ENCODE data around the gene KLK3.

Gene KLK3

GRCh38 chr19:50832666-50833065 lies 22.0 kb upstream of the KLK3 start:
- DNase-seq, result no peak

DNA sequence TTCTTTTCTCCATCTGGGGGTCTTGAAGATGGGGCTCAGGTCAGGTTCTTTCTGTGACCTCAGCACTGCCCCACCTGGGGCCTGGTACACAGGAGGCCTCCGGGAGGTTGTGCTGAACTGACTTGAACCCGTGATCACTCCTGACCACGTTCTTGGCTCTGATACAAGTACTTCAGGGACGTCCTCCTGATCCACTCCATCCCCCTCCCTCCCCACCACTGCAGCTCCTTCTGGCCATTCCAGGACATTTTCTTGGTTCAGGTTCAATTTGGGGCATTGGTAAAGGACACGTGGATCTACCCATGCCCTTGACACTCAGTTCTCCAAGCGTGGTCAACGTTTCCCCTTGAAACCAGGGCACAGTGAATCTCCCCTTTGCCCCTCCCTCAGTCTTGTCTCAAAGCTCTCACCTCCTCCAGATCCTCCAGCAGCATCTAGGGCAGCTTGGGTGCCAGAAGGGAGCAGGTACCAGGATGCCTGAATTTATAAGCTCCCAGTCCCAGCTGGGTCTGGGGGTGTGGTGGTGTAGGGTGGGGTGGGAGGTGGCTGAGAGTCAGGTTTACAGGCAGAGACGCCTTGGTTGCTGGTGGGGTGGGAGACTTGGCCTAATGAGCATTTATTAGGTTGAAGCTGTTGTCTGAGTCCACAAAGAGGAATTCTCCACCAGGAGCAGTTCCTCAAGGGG lies 21.5 kb upstream of the KLK3 start, which contains the start of gene KLK15:
KLK15 (minus strand) TSS at position 458 of the 685 bp plus-strand sequence. CDS start 2,082 bp downstream, outside the sequence.
- no peak for DNase-seq

- DNase-seq, result no peak
Measured at GRCh38 chr19:50833802-50834167, 20.9 kb upstream of the KLK3 start.

DNA sequence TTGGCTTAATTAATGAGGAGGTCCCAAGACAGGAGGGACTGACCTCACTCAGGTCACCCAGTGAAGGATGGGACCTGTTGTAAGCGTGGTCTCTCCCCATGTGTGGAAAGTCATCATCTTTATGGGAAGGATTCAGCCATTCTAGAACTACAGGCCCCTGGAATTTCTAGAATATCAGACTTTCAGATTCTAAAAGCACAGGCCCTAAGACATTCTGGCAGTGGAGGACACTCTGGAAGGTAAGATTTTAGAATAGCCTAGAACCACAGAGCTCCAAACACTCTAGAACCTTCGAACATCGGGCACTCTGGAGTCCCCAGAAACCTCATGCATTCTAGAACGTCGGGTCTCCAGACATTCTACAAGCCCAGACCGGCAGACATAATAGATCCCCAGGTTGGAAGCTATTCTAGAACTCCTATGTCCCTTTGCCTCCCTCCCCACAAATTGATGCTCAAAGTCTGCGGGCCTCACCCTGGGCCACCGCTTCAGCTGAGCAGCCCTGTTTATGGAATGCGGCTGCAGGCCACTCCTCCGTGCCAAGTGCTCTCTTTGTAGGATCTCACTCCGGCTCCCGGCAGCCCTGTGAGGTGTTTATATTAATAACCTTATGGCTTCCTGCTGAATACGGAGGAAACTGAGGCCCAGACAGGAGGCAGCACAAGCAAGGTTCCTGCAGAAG lies 19.5 kb upstream of the KLK3 start:
- no peak for DNase-seq

- DNase-seq, result no peak
Measured at GRCh38 chr19:50835785-50836542, 18.8 kb upstream of the KLK3 start.

GRCh38 chr19:50836543-50837195 lies 18.0 kb upstream of the KLK3 start:
- DNase-seq, result no peak

DNA sequence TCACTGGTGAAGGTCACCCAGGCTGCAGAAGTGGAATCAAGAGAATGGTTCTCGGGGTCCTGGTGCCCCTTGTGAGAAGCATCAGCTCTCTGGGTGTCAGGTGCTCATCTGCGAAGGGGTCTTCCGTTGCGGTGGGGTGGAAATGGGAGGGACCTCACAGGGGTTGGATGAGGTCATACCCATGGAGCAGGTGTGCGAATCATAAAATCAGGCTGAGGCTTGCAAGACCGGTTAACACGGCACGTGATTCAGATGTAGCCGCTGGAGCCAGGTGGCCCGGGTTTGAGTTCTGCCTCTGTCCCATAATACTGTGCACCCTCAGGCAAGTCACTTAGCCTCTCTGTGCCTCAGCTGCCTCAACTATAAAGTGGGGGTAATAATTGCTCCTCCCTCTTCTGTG lies 17.4 kb upstream of the KLK3 start:
- DNase-seq, result no peak

DNA sequence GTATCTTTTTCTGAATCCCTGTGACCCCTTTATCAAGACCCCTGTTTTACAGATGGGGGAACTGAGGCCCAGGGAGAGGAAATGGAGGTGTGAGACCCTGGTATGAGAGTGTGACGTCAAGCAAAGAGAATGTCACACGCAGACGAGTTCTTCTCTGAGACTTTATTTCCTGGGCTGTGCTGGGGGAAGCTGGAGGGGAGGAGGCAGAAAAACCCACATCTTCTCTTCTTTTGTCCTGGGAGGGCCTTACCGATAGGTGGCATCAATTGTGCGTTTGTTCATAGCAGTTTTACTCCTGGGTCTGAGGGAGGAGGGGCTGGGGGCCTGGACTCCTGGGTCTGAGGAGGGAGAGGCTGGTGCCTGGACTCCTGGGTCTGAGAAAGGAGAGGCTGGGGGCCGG lies 16.5 kb upstream of the KLK3 start:
- no peak for DNase-seq

GRCh38 chr19:50839712-50840655 lies 14.7 kb upstream of the KLK3 start:
- DNase-seq, result no peak

DNA sequence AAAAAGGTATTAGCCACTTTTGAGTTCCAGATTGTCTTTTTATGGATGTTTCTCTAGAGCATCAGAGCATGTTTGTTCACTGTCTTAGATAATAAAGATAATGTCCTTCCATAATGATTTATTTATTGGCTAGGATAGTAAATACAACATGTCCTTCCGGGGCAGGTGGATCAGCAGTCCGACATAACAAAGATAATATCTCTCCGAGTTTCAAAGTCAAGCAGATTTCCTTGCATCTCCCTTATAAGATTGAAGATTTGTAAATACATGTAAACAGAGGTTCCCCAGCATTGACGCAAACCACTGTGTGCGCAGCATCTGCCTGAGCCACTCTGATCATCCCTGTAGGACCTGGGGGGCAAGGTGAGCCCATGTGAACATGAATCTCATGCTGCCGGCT lies 12.6 kb upstream of the KLK3 start:
- DNase-seq, result no peak

DNA sequence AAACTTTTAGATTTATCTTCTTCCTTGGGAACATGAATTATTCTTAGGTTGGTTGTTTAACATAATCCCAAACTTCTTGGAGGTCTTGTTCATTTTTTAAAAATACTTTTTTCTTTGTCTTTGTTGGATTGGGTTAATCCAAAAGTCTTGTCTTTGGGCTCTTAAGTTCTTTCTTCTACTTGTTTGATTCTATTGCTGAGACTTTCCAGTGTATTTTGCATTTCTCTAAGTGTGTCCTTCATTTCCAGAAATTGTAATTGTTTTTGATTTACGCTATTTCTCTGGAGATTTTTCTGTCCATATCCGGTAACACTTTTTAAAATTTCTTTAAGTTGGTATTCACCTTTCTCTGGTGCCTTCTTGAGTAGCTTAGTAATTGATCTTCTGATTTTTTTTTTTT lies 11.5 kb upstream of the KLK3 start:
- no peak for DNase-seq

GRCh38 chr19:50843701-50844221 lies 11.0 kb upstream of the KLK3 start:
- DNase-seq, result no peak

GRCh38 chr19:50844296-50844935 lies 10.3 kb upstream of the KLK3 start:
- DNase-seq, result no peak

GRCh38 chr19:50850738-50851137 lies 4.0 kb upstream of the KLK3 start:
- DNase-seq, result no peak

DNA sequence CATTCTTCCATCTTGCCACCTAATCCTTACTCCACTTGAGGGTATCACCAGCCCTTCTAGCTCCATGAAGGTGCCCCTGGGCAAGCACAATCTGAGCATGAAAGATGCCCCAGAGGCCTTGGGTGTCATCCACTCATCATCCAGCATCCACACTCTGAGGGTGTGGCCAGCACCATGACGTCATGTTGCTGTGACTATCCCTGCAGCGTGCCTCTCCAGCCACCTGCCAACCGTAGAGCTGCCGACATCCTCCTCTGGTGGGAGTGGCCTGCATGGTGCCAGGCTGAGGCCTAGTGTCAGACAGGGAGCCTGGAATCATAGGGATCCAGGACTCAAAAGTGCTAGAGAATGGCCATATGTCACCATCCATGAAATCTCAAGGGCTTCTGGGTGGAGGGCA lies 3.1 kb upstream of the KLK3 start:
- no peak for DNase-seq

DNA sequence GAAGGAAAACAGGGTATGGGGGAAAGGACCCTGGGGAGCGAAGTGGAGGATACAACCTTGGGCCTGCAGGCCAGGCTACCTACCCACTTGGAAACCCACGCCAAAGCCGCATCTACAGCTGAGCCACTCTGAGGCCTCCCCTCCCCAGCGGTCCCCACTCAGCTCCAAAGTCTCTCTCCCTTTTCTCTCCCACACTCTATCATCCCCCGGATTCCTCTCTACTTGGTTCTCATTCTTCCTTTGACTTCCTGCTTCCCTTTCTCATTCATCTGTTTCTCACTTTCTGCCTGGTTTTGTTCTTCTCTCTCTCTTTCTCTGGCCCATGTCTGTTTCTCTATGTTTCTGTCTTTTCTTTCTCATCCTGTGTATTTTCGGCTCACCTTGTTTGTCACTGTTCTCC lies 2.7 kb downstream of the KLK3 start:
- DNase-seq, result no peak

- DNase-seq, result no peak
Measured at GRCh38 chr19:50858886-50859285, 4.2 kb downstream of the KLK3 start.

- no peak for DNase-seq
Measured at GRCh38 chr19:50859849-50860248, 5.1 kb downstream of the KLK3 start.

DNA sequence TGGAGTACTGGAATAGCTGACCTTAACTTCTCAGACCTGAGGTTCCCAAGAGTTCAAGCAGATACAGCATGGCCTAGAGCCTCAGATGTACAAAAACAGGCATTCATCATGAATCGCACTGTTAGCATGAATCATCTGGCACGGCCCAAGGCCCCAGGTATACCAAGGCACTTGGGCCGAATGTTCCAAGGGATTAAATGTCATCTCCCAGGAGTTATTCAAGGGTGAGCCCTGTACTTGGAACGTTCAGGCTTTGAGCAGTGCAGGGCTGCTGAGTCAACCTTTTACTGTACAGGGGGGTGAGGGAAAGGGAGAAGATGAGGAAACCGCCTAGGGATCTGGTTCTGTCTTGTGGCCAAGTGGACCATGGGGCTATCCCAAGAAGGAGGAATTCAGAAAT lies 6.3 kb downstream of the KLK3 start:
- DNase-seq, result no peak

DNA sequence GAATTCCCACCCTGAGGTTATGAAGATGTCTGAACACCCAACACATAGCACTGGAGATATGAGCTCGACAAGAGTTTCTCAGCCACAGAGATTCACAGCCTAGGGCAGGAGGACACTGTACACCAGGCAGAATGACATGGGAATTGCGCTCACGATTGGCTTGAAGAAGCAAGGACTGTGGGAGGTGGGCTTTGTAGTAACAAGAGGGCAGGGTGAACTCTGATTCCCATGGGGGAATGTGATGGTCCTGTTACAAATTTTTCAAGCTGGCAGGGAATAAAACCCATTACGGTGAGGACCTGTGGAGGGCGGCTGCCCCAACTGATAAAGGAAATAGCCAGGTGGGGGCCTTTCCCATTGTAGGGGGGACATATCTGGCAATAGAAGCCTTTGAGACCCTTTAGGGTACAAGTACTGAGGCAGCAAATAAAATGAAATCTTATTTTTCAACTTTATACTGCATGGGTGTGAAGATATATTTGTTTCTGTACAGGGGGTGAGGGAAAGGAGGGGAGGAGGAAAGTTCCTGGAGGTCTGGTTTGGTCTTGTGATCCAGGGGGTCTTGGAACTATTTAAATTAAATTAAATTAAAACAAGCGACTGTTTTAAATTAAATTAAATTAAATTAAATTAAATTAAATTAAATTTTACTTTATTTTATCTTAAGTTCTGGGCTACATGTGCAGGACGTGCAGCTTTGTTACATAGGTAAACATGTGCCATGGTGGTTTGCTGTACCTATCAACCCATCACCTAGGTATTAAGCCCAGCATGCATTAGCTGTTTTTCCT lies 7.0 kb downstream of the KLK3 start:
- DNase-seq, result no peak

DNA sequence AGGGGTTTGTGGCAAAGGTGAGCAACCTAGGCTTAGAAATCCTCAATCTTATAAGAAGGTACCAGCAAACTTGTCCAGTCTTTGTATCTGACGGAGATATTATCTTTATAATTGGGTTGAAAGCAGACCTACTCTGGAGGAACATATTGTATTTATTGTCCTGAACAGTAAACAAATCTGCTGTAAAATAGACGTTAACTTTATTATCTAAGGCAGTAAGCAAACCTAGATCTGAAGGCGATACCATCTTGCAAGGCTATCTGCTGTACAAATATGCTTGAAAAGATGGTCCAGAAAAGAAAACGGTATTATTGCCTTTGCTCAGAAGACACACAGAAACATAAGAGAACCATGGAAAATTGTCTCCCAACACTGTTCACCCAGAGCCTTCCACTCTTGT lies 14.8 kb downstream of the KLK3 start:
- no peak for DNase-seq
